GM12874 (cell line): Measurements from ENCODE around the gene CLIC4.

Experiments used
- CTCF ChIP-seq: IDR thresholded peaks from 2 replicates; pipeline ENCODE4 v1.5.1; 2011; ENCODE audit warnings: low read depth, mild to moderate bottlenecking, control low read depth, low read length, moderate library complexity; ENCODE audit not compliant: insufficient read depth

Gene CLIC4

GRCh38 chr1:24714859-24715520 lies 30.3 kb upstream of the CLIC4 start:
- TF ChIP-seq CTCF, result no peak

- TF ChIP-seq CTCF, result no peak
Observed at GRCh38 chr1:24715658-24716057, 29.6 kb upstream of the CLIC4 start.

GRCh38 chr1:24717887-24718650 lies 27.2 kb upstream of the CLIC4 start:
- TF ChIP-seq CTCF, result no peak

- no peak for TF ChIP-seq CTCF
Observed at GRCh38 chr1:24720152-24720551, 25.1 kb upstream of the CLIC4 start.

- TF ChIP-seq CTCF, result no peak
Observed at GRCh38 chr1:24721533-24721932, 23.7 kb upstream of the CLIC4 start.

- TF ChIP-seq CTCF, result no peak
Observed at GRCh38 chr1:24724345-24725208, 20.7 kb upstream of the CLIC4 start.

- TF ChIP-seq CTCF, result no peak
Observed at GRCh38 chr1:24725209-24725651, 20.0 kb upstream of the CLIC4 start.
